Small intestine (tissue), 4 donors: ENCODE measurements around the gene DSE. TPM values are rescaled to one million over a fixed set of nuclear protein-coding genes. Genes with fewer than 3 reads are reported as not detected.

ENCODE experiments used
- polyA plus RNA-seq, 4 donors: library from polyadenylated mRNA; stranded (reverse) in 3 of 4; unstranded in 1 of 4; fragments of 200-250 nt in 3 of 4; fragments of 120-200 nt in 1 of 4; gene quantifications; one replicate each; pipeline versions ENCODE4 v1.2.1 to v1.2.3, GENCODE V29; 2013
- donor health status: healthy with polysubstance abuse.
- donor health status: Bipolar disorder and iron deficiency.
- donor health status: healthy.

DSE gene
- polyA plus RNA-seq, 4 donors = 0.45 to 10.4 (median 4.8) TPM

Other genes starting within 250 kb of the DSE start
- gene COL10A1, start 244.8 kb upstream of the DSE start, polyA plus RNA-seq = under 1 TPM in 1 of 4 donors, not detected in 3; 0.09 TPM
- gene TSPYL4, start 116.9 kb upstream of the DSE start, polyA plus RNA-seq = 10 to 100 TPM in 2 of 4 donors, 1 to 10 TPM in 2; 1.6 to 17.9 (median 7.1) TPM
- gene TSPYL1, start 91.0 kb upstream of the DSE start, polyA plus RNA-seq = 10 to 100 TPM; 25.1 to 90.8 (median 32.8) TPM
- gene CALHM6, start 90.4 kb downstream of the DSE start, polyA plus RNA-seq = 10 to 100 TPM in 2 of 4 donors, 1 to 10 TPM in 2; 2.7 to 16.9 (median 9.3) TPM
- gene CALHM5, start 140.7 kb downstream of the DSE start, polyA plus RNA-seq = under 1 TPM; under 0.01 to 0.66 (median 0.21) TPM
- under 1 TPM in 2 of 4 donors, not detected in 2; 0.12 to 0.13 TPM for gene TRAPPC3L, start 174.7 kb downstream of the DSE start, polyA plus RNA-seq
- not detected for gene CALHM4, start 182.8 kb downstream of the DSE start, polyA plus RNA-seq
- gene RWDD1, start 200.6 kb downstream of the DSE start, polyA plus RNA-seq = 10 to 100 TPM; 36.9 to 60.2 (median 44.6) TPM
- gene RSPH4A, start 245.5 kb downstream of the DSE start, polyA plus RNA-seq = under 1 TPM; 0.12 to 0.54 (median 0.33) TPM